HG02884 (cell line): Measurements from ENCODE around the gene CNGA2.

ENCODE experiments used
- ATAC-seq: cut with Tn5 transposase; IDR thresholded peaks from one replicate; pipeline ENCODE4 v1.9.1; 2021; ENCODE audit warnings: mild to moderate bottlenecking, moderate library complexity; ENCODE audit not compliant: unreplicated experiment

Gene CNGA2

GRCh38 chrX:151793886-151794285 is 59.3 kb downstream of the CNGA2 start:
- no peak for ATAC-seq
